AG10803 (cell line): ENCODE measurements around the gene AQP6.

ENCODE experiments used
- DNase-seq: peaks from one replicate; pipeline ENCODE4 v3.0.0; 2010; ENCODE audit warnings: low read depth
- H3K4me3 ChIP-seq: 2 replicates; pipeline ENCODE4 v1.5.1; 2011; ENCODE audit warnings: mild to moderate bottlenecking, low read length, control low read depth
- CTCF ChIP-seq: conservative IDR thresholded peaks from 2 replicates; pipeline ENCODE4 v1.5.1; 2011; ENCODE audit warnings: mild to moderate bottlenecking, low read length, control low read depth, inconsistent platforms

The AQP6 gene

GRCh38 chr12:50025187-50026059 is 52.7 kb downstream of the AQP6 start, which contains the start of gene RACGAP1:
RACGAP1 (minus strand) TSS chr12:50025494; CDS start chr12:50016715, 8,779 bp downstream.
- H3K4me3 ChIP-seq, result peak within 1 kb of the TSS; percentile 89
- peak; percentile 96 for DNase-seq
- no peak for TF ChIP-seq CTCF

GRCh38 chr12:50026691-50027090 is 53.9 kb downstream of the AQP6 start:
- no peak for DNase-seq
- no peak for TF ChIP-seq CTCF
- H3K4me3 ChIP-seq, result no peak overlapping the region
